Omental fat pad (tissue), 4 donors: ENCODE data around the gene PIGQ. TPM values are rescaled to one million over a fixed set of nuclear protein-coding genes. Genes with fewer than 3 reads are reported as not detected.

Experiments
- ATAC-seq: fragments of 150-250 bp; one replicate; pipeline ENCODE4 v1.9.1; 2016; ENCODE audit warnings: mild to moderate bottlenecking, moderate library complexity; ENCODE audit not compliant: low FRiP score
- DNase-seq: peaks from one replicate; pipeline ENCODE4 v3.0.0-alpha.2; 2019; ENCODE audit warnings: low spot score
- total RNA-seq, 4 donors: library from RNA; depleted of rRNA; stranded (reverse); fragments of >200 nt; gene quantifications; one replicate each; pipeline ENCODE4 v1.1.0, GENCODE V29; 2016
- TF ChIP-seq, protein P1 (sequence below), 3 donors: fragments of 450-650 bp; IDR thresholded peaks; one replicate each; pipeline ENCODE4 v1.5.1; 2016 to 2017; ENCODE audit warnings: antibody characterized with exemption in 3 of 3, mild to moderate bottlenecking in 3 of 3, moderate library complexity in 2 of 3

PIGQ gene
- total RNA-seq, 4 donors from 2014 or later = 22.0 to 25.1 (median 23.8) TPM

DNA sequence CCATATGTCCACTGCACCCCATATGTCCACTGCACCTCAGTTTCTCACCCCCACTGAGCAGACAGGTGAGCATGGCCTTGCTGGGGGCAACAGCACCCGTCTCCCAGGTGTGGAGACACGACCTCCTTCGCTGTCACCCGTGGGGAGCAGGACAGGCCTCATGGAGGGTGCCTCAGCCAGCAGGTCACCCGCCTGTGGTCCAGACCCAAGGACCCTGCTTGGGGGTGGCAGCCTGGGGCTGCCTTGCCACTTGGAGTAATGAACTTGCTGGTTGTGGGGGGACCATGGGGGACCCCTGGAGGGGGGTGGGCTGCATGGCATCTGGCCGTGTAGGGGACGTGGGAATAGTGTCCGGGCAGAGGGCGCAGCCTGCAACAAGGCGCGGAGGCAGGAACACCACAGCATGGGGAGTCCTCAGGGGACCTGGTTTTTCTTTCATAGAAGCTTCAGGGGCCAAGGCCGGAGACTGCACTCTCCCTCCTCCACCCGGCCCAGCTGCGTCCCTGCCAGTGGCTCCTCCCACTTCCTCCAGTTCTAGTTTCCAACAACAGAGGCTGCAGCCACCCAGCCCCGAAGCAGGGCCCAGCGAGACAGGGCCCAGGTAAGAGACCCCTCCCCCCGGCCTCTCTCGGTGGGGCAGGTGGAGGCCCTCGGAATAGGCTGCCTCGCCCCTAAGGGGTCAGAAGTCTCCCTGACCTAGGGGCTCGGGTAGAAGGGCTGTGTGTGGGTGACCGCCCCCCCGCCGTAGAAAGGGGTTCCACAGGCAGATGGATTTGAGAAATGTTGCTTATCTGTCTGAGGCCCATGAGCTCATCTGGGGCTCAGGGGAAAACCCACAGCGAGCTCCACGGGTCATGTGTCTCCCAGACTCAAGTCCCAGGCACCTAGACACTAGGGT, 3.0 kb upstream of the PIGQ start, which contains the start of gene NHLRC4:
TSS of gene NHLRC4 (plus strand) at position 531 of the 898 bp plus-strand sequence. CDS start 1,043 bp downstream, outside the sequence.
- TF ChIP-seq, protein P1, sequence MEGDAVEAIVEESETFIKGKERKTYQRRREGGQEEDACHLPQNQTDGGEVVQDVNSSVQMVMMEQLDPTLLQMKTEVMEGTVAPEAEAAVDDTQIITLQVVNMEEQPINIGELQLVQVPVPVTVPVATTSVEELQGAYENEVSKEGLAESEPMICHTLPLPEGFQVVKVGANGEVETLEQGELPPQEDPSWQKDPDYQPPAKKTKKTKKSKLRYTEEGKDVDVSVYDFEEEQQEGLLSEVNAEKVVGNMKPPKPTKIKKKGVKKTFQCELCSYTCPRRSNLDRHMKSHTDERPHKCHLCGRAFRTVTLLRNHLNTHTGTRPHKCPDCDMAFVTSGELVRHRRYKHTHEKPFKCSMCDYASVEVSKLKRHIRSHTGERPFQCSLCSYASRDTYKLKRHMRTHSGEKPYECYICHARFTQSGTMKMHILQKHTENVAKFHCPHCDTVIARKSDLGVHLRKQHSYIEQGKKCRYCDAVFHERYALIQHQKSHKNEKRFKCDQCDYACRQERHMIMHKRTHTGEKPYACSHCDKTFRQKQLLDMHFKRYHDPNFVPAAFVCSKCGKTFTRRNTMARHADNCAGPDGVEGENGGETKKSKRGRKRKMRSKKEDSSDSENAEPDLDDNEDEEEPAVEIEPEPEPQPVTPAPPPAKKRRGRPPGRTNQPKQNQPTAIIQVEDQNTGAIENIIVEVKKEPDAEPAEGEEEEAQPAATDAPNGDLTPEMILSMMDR (IDR thresholded peaks at IDR 0.05) = no peak
- DNase-seq = peak; percentile 35
- no peak for ATAC-seq

DNA sequence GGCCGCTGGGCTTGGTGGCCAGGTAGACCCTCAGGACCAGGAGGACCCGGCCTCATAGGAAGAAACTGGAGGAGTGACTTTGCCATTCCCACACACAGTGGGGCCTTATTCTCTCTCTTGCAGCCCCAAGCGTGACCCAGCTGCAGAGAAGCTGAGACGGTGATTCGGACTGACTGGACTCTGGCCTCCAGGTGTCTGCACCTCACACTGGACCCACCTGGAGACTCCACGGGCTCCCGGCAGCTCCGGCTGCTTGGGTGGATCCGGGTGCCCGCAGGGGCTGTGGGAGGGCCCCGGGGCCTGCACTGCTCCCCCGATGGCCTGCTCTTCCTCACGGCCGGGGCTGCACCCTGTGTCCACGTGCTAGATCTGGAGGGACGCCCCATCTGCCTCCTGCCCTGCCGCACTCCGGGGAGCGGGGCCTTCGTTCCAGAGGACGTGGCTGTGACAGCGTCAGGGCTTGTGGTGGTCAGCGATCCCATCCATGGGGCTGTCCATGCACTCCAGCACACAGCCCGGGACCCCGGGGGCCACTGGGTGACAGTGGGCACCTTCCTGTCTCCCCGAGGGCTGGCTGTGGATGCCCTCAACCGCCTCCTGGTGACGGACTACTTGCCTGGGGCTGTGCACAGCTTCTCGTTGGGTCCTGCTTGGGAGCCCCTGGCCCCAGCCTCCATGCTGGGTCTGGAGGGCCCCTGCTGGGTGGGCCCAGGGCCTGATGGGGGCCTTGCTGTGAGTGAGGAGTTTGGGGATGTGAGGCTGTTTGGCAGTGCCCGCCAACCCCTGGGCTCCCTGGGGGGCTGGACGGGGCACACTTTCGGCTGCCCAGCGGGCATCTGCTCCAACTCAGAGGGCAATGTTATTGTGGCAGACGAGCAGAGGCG, 2.2 kb upstream of the PIGQ start:
- ATAC-seq (no peak), DNase-seq (no peak)
- TF ChIP-seq, protein P1 (IDR thresholded peaks at IDR 0.05) = no peak

DNA sequence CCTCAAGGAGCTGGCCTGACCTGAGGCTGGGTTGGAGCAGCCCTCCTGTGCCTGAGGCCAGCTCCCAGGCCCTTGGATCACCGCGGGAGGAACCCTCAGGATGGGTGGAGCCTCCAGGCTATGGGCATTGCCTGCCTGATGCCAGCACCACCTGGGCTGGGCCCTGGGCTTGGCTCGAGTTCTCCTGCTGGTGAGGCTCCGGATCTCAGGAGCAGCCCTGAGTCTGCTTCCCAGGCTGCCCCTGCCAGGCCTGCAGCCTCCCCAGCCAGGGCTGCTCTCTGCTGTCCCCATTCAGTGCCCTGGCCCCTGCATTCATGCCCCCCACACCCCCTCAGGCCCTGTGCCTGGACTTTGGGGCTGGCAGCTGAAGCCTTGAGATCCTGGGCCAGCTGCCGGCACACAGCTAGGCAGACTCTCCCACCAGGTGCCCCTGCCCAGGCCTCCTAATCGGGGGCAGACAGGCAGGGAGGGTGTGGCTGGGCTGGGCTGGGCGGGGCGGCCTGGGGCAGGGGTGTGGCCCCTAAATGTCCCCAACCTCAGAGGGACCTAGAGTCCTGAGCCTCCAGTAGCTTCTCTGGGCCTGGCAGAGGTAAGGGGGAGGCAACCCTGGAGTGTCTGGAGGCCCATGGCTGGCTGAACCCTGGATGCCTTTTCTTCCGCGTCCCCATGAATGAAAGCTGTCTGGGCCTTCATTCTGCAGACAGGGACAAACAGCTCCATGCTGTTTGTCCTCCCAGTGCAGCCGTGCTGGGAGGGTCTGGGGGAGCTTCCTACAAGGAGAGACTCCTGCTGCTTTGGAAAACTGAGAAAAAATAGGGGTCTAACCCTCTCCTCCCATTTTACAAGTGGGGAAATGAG, 1.1 kb upstream of the PIGQ start:
- no peak for ATAC-seq
- TF ChIP-seq, protein P1 (IDR thresholded peaks at IDR 0.05) = no peak
- no peak for DNase-seq

DNA sequence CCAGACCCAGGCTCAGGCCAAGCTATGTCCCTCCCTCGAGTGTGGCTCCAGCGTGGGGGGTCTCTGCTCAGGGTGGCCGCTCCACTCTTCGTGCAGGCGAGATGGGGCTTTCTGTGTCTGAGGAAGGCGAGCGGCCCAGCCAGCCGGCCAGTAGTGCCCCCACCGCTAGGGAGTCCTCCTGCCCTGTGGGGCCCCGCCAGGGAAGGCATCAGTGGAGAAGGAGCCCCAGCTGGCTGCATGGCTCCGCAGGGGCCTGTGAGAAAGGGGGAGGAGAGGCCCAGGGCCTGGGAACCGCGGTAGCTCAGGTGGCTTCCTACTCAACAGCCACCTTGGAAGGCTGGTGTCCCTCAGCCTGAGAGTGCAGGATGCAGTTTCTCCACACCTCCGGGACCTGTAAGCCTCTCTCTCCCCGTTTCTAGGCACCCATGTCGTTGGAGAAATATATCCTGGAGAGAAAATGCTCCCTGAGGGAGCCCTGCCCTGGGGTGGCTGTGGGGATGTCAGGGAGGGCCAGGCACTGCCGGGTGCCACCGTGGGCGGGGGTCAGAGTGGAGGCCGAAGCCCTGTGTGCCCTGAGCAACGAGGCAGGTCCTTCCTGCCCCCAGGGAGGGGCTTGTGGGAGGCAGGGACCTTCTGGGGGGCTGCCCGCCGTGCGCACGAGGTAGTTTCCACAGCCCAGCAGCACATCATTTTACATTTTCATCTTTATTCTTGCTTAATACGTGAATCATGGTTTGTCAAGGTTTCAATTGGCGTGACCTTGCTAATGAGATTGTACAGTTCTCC, 3.3 kb downstream of the PIGQ start:
- ATAC-seq (no peak), DNase-seq (no peak)
- TF ChIP-seq, protein P1 (IDR thresholded peaks at IDR 0.05) = no peak

DNA sequence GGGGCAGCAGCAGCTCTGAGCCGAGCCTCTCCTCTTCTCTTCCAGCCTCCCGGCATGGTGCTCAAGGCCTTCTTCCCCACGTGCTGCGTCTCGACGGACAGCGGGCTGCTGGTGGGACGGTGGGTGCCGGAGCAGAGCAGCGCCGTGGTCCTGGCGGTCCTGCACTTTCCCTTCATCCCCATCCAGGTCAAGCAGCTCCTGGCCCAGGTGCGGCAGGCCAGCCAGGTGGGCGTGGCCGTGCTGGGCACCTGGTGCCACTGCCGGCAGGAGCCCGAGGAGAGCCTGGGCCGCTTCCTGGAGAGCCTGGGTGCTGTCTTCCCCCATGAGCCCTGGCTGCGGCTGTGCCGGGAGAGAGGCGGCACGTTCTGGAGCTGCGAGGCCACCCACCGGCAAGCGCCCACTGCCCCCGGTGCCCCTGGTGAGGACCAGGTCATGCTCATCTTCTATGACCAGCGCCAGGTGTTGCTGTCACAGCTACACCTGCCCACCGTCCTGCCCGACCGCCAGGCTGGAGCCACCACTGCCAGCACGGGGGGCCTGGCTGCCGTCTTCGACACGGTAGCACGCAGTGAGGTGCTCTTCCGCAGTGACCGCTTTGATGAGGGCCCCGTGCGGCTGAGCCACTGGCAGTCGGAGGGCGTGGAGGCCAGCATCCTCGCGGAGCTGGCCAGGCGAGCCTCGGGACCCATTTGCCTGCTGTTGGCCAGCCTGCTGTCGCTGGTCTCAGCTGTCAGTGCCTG, 4.4 kb downstream of the PIGQ start:
- TF ChIP-seq, protein P1 (IDR thresholded peaks at IDR 0.05) = no peak

More for the DNA sequence above, 4.4 kb downstream of the PIGQ start:
- DNase-seq = no peak
- ATAC-seq = no peak
